Measurements from ENCODE around the gene SFMBT2. TPM values are rescaled to one million over a fixed set of nuclear protein-coding genes. Genes with fewer than 3 reads are reported as not detected.

Gene SFMBT2
- total and polyA plus RNA-seq, 7 donors: 0.53 to 8.2 (median 3.0) TPM

GRCh38 chr10:7122561-7122960, 288.3 kb downstream of the SFMBT2 start:
- no peak for TF ChIP-seq CTCF (IDR thresholded peaks at IDR 0.05)
- Histone ChIP-seq H3K4me1 (no peaks in the 10 kb centered on the region), H3K9me3 (no peaks in the 10 kb centered on the region), H3K27me3 (ENCODE audit: insufficient read depth in 3 of 3, low read length in 2 of 3) (peaks cover 0 to 5% (median 0%) of the 10 kb centered on the region in 3 donors), H3K27ac (no peak overlapping the region), H3K36me3 (ENCODE audit: insufficient read depth in 1 of 2, low read depth in 1 of 2) (no peaks in the 10 kb centered on the region), H3K4me3 (no peak overlapping the region)
- 81 to 98% (median 83%) methylated on average over 3 of the region's 3 CpGs for WGBS, 3 donors
- no peak for ATAC-seq
- DNase-seq: no peak
- intact Hi-C loops (cut with DNase I): loop anchor here in 1 of 2 donors (5.0 kb wide), 1 partner anchor 295 kb away; no protein-coding TSS in a partner anchor

- H3K27me3 ChIP-seq (ENCODE audit: insufficient read depth in 3 of 3, low read length in 2 of 3): peaks cover 0 to 5% (median 0%) of the 10 kb centered on the region in 3 donors
- no peaks in the 10 kb centered on the region for H3K9me3 ChIP-seq
- DNase-seq: peak in 1 of 2 donors; percentile 36
- H3K4me3 ChIP-seq: no peak overlapping the region
- intact Hi-C loops (cut with DNase I): loop anchor here in 1 of 2 donors (5.0 kb wide), 1 partner anchor 296 kb away; no protein-coding TSS in a partner anchor
- H3K27ac ChIP-seq: no peak overlapping the region
- no peaks in the 10 kb centered on the region for H3K36me3 ChIP-seq (ENCODE audit: insufficient read depth in 1 of 2, low read depth in 1 of 2)
- 21 to 24% (median 22%) methylated on average over 10 of the region's 10 CpGs for WGBS, 3 donors
- H3K4me1 ChIP-seq: no peaks in the 10 kb centered on the region
- peak; percentile 32 for TF ChIP-seq CTCF (IDR thresholded peaks at IDR 0.05)
- peak in 1 of 4 donors; percentile 45 for ATAC-seq
These were observed 289.6 kb downstream of the SFMBT2 start for GRCh38 chr10:7121154-7121797.

- no peaks in the 10 kb centered on the region for H3K9me3 ChIP-seq
- intact Hi-C loops (cut with DNase I): loop anchor here in 1 of 2 donors (5.0 kb wide), 1 partner anchor 298 kb away; no protein-coding TSS in a partner anchor
- H3K4me1 ChIP-seq: no peaks in the 10 kb centered on the region
- WGBS, 3 donors: 89 to 91% (median 91%) methylated on average over 14 of the region's 14 CpGs
- no peaks in the 10 kb centered on the region for H3K27me3 ChIP-seq (ENCODE audit: insufficient read depth in 3 of 3, low read length in 2 of 3)
- DNase-seq (no peak), ATAC-seq (no peak)
- no peak overlapping the region for H3K27ac ChIP-seq
- H3K36me3 ChIP-seq (ENCODE audit: insufficient read depth in 1 of 2, low read depth in 1 of 2): no peaks in the 10 kb centered on the region
- no peak for TF ChIP-seq CTCF (IDR thresholded peaks at IDR 0.05)
- H3K4me3 ChIP-seq: no peak overlapping the region
These were observed 291.4 kb downstream of the SFMBT2 start for GRCh38 chr10:7119325-7120015.

GRCh38 chr10:7117806-7118674, 292.8 kb downstream of the SFMBT2 start:
- no peak overlapping the region for H3K4me3 ChIP-seq
- WGBS, 3 donors: 71 to 77% (median 75%) methylated on average over 17 of the region's 17 CpGs
- no peak overlapping the region for H3K27ac ChIP-seq
- no peaks in the 10 kb centered on the region for H3K4me1 ChIP-seq
- no peaks in the 10 kb centered on the region for H3K27me3 ChIP-seq (ENCODE audit: insufficient read depth in 3 of 3, low read length in 2 of 3)
- H3K36me3 ChIP-seq (ENCODE audit: insufficient read depth in 1 of 2, low read depth in 1 of 2): no peaks in the 10 kb centered on the region
- TF ChIP-seq CTCF (IDR thresholded peaks at IDR 0.05): no peak
- no peaks in the 10 kb centered on the region for H3K9me3 ChIP-seq
- intact Hi-C loops (cut with DNase I): no loop called here
- no peak for ATAC-seq
- DNase-seq: no peak
